Measurements from ENCODE around the gene MVB12B.

Gene MVB12B

DNA sequence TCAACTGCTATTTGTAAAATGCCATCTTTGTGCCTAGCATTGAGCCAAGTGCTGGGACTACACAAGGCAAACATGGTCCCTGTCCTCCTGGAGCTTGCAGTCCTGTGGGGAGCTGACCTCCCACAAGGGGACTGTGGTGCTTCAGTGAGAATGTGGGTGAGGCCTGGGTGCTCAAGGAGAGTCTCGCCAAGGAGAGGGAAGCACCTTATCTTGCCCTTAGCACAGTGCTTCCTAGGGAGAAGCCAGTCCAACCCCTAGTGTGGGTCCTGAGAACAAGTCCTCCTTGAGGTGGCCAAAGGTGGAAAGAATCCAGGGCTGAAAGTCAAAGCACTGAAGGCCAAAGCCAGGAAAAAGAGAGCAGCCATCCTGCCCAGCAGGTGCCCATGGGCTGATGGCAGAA lies 31.1 kb upstream of the MVB12B start:
- no peak overlapping the region for H3K4me3 ChIP-seq (replicated peaks; ENCODE audit: insufficient read depth, low read length)
- no peaks in the 10 kb centered on the region for H3K27me3 ChIP-seq (ENCODE audit: insufficient read depth, poor library complexity, severe bottlenecking)
- no peak overlapping the region for H3K27ac ChIP-seq (replicated peaks)
- TF ChIP-seq GABPA (IDR thresholded peaks at IDR 0.05; ENCODE audit: low read depth) (no peak), SPI1 (IDR thresholded peaks at IDR 0.05; ENCODE audit: borderline replicate concordance, low read depth) (no peak), POLR2AphosphoS5 (IDR thresholded peaks at IDR 0.05; ENCODE audit: low read depth) (no peak)
- TF ChIP-seq, protein P1, sequence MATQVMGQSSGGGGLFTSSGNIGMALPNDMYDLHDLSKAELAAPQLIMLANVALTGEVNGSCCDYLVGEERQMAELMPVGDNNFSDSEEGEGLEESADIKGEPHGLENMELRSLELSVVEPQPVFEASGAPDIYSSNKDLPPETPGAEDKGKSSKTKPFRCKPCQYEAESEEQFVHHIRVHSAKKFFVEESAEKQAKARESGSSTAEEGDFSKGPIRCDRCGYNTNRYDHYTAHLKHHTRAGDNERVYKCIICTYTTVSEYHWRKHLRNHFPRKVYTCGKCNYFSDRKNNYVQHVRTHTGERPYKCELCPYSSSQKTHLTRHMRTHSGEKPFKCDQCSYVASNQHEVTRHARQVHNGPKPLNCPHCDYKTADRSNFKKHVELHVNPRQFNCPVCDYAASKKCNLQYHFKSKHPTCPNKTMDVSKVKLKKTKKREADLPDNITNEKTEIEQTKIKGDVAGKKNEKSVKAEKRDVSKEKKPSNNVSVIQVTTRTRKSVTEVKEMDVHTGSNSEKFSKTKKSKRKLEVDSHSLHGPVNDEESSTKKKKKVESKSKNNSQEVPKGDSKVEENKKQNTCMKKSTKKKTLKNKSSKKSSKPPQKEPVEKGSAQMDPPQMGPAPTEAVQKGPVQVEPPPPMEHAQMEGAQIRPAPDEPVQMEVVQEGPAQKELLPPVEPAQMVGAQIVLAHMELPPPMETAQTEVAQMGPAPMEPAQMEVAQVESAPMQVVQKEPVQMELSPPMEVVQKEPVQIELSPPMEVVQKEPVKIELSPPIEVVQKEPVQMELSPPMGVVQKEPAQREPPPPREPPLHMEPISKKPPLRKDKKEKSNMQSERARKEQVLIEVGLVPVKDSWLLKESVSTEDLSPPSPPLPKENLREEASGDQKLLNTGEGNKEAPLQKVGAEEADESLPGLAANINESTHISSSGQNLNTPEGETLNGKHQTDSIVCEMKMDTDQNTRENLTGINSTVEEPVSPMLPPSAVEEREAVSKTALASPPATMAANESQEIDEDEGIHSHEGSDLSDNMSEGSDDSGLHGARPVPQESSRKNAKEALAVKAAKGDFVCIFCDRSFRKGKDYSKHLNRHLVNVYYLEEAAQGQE (IDR thresholded peaks at IDR 0.05; ENCODE audit: insufficient replicate concordance, low read depth) = no peak
- TF ChIP-seq, protein P2, sequence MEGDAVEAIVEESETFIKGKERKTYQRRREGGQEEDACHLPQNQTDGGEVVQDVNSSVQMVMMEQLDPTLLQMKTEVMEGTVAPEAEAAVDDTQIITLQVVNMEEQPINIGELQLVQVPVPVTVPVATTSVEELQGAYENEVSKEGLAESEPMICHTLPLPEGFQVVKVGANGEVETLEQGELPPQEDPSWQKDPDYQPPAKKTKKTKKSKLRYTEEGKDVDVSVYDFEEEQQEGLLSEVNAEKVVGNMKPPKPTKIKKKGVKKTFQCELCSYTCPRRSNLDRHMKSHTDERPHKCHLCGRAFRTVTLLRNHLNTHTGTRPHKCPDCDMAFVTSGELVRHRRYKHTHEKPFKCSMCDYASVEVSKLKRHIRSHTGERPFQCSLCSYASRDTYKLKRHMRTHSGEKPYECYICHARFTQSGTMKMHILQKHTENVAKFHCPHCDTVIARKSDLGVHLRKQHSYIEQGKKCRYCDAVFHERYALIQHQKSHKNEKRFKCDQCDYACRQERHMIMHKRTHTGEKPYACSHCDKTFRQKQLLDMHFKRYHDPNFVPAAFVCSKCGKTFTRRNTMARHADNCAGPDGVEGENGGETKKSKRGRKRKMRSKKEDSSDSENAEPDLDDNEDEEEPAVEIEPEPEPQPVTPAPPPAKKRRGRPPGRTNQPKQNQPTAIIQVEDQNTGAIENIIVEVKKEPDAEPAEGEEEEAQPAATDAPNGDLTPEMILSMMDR (IDR thresholded peaks at IDR 0.05; ENCODE audit: insufficient read depth, low read length) = no peak
- no peak for DNase-seq (ENCODE audit: low read depth in 1 of 2, low spot score in 1 of 2)

DNA sequence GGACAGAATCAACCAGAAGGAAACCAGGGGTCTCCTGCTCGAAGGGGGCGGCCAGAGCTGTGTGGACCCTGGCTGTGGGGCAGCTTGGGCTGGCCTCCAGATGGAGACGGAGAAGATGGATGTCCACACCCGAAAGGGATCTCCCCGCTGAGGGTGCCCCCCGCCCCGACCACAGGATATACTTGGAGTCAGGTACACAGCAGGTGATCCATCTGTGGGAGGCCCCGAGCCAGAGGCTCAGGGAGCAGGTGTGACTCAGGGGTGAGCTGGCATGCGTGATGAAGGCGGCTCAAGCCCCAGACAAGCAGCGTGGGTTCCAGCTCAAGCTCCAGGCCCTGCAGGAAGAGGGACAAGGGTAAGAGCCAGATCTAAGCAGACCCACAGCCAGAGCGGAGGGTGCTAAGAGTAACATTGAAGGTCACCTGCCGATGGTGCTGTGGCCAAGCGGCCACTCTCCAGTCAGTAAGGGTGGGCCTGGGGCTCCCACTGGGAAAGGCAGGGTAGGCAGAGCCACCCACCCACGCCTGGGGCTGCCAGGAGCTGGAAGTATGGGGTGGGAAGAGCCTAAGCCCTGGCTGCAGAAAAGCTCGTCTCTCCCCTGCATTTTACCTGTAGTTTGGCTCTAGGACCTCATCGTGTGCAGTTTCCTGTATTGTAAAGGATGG lies 30.6 kb upstream of the MVB12B start:
- no peak for DNase-seq (ENCODE audit: low read depth in 1 of 2, low spot score in 1 of 2)
- Histone ChIP-seq H3K27ac (replicated peaks) (no peak overlapping the region), H3K27me3 (ENCODE audit: insufficient read depth, poor library complexity, severe bottlenecking) (no peaks in the 10 kb centered on the region), H3K4me3 (replicated peaks; ENCODE audit: insufficient read depth, low read length) (no peak overlapping the region)
- TF ChIP-seq SPI1 (IDR thresholded peaks at IDR 0.05; ENCODE audit: borderline replicate concordance, low read depth) (no peak), POLR2AphosphoS5 (IDR thresholded peaks at IDR 0.05; ENCODE audit: low read depth) (no peak), GABPA (IDR thresholded peaks at IDR 0.05; ENCODE audit: low read depth) (no peak)
- TF ChIP-seq, protein P1 (IDR thresholded peaks at IDR 0.05; ENCODE audit: insufficient replicate concordance, low read depth) = no peak
- TF ChIP-seq, protein P2 (IDR thresholded peaks at IDR 0.05; ENCODE audit: insufficient read depth, low read length) = no peak

DNA sequence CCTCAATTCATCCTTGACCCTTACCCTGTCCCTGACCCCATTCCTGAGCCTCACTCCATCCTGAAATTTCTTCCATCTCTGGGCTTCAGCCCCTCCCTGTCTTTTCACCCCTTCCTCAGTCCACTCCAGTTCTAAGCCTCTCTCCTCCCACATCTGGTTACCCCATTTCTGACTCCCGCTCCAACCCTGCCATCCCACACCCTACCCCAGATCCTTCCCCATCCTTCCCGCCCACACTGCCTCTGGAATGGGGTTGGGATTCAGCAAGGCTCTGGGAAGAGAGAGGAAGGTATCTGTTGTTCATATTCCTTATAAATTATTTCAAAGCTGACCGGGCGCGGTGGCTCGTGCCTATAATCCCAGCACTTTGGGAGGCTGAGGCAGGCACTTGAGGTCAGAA lies 29.9 kb upstream of the MVB12B start:
- TF ChIP-seq, protein P1 (IDR thresholded peaks at IDR 0.05; ENCODE audit: insufficient replicate concordance, low read depth) = no peak
- no peak for TF ChIP-seq POLR2AphosphoS5 (IDR thresholded peaks at IDR 0.05; ENCODE audit: low read depth)
- TF ChIP-seq, protein P2 (IDR thresholded peaks at IDR 0.05; ENCODE audit: insufficient read depth, low read length) = no peak
- no peak for TF ChIP-seq GABPA (IDR thresholded peaks at IDR 0.05; ENCODE audit: low read depth)
- TF ChIP-seq SPI1 (IDR thresholded peaks at IDR 0.05; ENCODE audit: borderline replicate concordance, low read depth) = no peak

More for the DNA sequence above, 29.9 kb upstream of the MVB12B start:
- Histone ChIP-seq H3K27ac (replicated peaks) (no peak overlapping the region), H3K4me3 (replicated peaks; ENCODE audit: insufficient read depth, low read length) (no peak overlapping the region), H3K27me3 (ENCODE audit: insufficient read depth, poor library complexity, severe bottlenecking) (no peaks in the 10 kb centered on the region)
- no peak for DNase-seq (ENCODE audit: low read depth in 1 of 2, low spot score in 1 of 2)
